ENCODE measurements around the gene KLK1.

Gene KLK1

GRCh38 chr19:50823389-50824042, at the start of gene KLK1:
Gene KLK1, minus strand, starts transcription at chr19:50823787. Its CDS starts 39 bp downstream, at chr19:50823748.
- TF ChIP-seq, protein P1, sequence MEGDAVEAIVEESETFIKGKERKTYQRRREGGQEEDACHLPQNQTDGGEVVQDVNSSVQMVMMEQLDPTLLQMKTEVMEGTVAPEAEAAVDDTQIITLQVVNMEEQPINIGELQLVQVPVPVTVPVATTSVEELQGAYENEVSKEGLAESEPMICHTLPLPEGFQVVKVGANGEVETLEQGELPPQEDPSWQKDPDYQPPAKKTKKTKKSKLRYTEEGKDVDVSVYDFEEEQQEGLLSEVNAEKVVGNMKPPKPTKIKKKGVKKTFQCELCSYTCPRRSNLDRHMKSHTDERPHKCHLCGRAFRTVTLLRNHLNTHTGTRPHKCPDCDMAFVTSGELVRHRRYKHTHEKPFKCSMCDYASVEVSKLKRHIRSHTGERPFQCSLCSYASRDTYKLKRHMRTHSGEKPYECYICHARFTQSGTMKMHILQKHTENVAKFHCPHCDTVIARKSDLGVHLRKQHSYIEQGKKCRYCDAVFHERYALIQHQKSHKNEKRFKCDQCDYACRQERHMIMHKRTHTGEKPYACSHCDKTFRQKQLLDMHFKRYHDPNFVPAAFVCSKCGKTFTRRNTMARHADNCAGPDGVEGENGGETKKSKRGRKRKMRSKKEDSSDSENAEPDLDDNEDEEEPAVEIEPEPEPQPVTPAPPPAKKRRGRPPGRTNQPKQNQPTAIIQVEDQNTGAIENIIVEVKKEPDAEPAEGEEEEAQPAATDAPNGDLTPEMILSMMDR (IDR thresholded peaks at IDR 0.05; ENCODE audit: low read depth, low read length), result no peak
- no peak for DNase-seq (ENCODE audit: extremely low read depth, low read depth)

DNA sequence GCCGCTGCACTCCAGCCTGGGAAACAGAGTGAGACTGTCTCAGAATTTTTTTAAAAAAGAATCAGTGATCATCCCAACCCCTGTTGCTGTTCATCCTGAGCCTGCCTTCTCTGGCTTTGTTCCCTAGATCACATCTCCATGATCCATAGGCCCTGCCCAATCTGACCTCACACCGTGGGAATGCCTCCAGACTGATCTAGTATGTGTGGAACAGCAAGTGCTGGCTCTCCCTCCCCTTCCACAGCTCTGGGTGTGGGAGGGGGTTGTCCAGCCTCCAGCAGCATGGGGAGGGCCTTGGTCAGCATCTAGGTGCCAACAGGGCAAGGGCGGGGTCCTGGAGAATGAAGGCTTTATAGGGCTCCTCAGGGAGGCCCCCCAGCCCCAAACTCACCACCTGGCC, 49.5 kb upstream of the KLK1 start, which contains the start of gene KLK2:
TSS of gene KLK2 (plus strand) at position 384 of the 400 bp plus-strand sequence. CDS start 35 bp downstream, outside the sequence.
- no peak for DNase-seq (ENCODE audit: extremely low read depth, low read depth)
- TF ChIP-seq, protein P1 (IDR thresholded peaks at IDR 0.05; ENCODE audit: low read depth, low read length), result no peak

DNA sequence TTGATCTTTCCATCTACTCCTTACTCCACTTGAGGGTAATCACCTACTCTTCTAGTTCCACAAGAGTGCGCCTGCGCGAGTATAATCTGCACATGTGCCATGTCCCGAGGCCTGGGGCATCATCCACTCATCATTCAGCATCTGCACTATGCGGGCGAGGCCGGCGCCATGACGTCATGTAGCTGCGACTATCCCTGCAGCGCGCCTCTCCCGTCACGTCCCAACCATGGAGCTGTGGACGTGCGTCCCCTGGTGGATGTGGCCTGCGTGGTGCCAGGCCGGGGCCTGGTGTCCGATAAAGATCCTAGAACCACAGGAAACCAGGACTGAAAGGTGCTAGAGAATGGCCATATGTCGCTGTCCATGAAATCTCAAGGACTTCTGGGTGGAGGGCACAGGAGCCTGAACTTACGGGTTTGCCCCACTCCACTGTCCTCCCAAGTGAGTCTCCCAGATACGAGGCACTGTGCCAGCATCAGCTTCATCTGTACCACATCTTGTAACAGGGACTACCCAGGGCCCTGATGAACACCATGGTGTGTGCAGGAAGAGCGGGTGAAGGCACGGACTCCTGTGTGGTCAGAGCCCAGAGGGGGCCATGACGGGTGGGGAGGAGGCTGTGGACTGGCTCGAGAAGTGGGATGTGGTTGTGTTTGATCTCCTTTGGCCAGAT, 47.0 kb upstream of the KLK1 start:
- TF ChIP-seq, protein P1 (IDR thresholded peaks at IDR 0.05; ENCODE audit: low read depth, low read length), result no peak
- no peak for DNase-seq (ENCODE audit: extremely low read depth, low read depth)

DNA sequence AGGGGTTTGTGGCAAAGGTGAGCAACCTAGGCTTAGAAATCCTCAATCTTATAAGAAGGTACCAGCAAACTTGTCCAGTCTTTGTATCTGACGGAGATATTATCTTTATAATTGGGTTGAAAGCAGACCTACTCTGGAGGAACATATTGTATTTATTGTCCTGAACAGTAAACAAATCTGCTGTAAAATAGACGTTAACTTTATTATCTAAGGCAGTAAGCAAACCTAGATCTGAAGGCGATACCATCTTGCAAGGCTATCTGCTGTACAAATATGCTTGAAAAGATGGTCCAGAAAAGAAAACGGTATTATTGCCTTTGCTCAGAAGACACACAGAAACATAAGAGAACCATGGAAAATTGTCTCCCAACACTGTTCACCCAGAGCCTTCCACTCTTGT, 45.9 kb upstream of the KLK1 start:
- TF ChIP-seq, protein P1 (IDR thresholded peaks at IDR 0.05; ENCODE audit: low read depth, low read length), result no peak
- DNase-seq (ENCODE audit: extremely low read depth, low read depth), result no peak

DNA sequence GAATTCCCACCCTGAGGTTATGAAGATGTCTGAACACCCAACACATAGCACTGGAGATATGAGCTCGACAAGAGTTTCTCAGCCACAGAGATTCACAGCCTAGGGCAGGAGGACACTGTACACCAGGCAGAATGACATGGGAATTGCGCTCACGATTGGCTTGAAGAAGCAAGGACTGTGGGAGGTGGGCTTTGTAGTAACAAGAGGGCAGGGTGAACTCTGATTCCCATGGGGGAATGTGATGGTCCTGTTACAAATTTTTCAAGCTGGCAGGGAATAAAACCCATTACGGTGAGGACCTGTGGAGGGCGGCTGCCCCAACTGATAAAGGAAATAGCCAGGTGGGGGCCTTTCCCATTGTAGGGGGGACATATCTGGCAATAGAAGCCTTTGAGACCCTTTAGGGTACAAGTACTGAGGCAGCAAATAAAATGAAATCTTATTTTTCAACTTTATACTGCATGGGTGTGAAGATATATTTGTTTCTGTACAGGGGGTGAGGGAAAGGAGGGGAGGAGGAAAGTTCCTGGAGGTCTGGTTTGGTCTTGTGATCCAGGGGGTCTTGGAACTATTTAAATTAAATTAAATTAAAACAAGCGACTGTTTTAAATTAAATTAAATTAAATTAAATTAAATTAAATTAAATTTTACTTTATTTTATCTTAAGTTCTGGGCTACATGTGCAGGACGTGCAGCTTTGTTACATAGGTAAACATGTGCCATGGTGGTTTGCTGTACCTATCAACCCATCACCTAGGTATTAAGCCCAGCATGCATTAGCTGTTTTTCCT, 38.1 kb upstream of the KLK1 start:
- TF ChIP-seq, protein P1 (IDR thresholded peaks at IDR 0.05; ENCODE audit: low read depth, low read length), result no peak
- no peak for DNase-seq (ENCODE audit: extremely low read depth, low read depth)

DNA sequence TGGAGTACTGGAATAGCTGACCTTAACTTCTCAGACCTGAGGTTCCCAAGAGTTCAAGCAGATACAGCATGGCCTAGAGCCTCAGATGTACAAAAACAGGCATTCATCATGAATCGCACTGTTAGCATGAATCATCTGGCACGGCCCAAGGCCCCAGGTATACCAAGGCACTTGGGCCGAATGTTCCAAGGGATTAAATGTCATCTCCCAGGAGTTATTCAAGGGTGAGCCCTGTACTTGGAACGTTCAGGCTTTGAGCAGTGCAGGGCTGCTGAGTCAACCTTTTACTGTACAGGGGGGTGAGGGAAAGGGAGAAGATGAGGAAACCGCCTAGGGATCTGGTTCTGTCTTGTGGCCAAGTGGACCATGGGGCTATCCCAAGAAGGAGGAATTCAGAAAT, 37.4 kb upstream of the KLK1 start:
- TF ChIP-seq, protein P1 (IDR thresholded peaks at IDR 0.05; ENCODE audit: low read depth, low read length), result no peak
- no peak for DNase-seq (ENCODE audit: extremely low read depth, low read depth)

- TF ChIP-seq, protein P1 (IDR thresholded peaks at IDR 0.05; ENCODE audit: low read depth, low read length), result no peak
- no peak for DNase-seq (ENCODE audit: extremely low read depth, low read depth)
Measured at GRCh38 chr19:50859849-50860248, 36.3 kb upstream of the KLK1 start.
